Measurements from ENCODE around the gene KIT.

Gene KIT

DNA sequence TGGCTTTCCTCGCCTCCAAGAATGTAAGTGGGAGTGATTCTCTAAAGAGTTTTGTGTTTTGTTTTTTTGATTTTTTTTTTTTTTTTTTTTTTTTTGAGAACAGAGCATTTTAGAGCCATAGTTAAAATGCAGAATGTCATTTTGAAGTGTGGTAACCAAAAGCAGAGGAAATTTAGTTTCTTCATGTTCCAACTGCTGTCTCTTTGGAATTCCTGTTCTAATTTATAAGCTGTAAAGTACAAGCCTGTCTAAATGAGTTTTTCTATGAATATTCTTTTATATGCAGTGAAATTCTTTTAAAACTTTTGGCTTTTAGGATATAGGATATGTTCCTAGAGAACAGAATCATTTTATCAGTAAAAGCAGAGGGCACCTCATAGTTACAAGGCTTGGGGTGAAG is 74.2 kb downstream of the KIT start:
- Histone ChIP-seq H3K9me3 (ENCODE audit: low read length) (no peaks in the 10 kb centered on the region), H3F3A (ENCODE audit: insufficient read depth, low read length) (no peaks in the 10 kb centered on the region), H3K27ac (ENCODE audit: low read depth, low read length, poor library complexity, severe bottlenecking) (no peak overlapping the region), H4K20me1 (ENCODE audit: insufficient read depth, low read length) (no peaks in the 10 kb centered on the region), H3K27me3 (ENCODE audit: insufficient read depth, low read length) (no peaks in the 10 kb centered on the region), H3K9me2 (ENCODE audit: low read depth, low read length) (no peaks in the 10 kb centered on the region), H3K36me3 (ENCODE audit: insufficient read depth, low read length) (no peaks in the 10 kb centered on the region), H3K9ac (ENCODE audit: low read length) (no peak overlapping the region), H3K4me2 (ENCODE audit: low read length) (no peak overlapping the region), H3K4me1 (ENCODE audit: insufficient read depth, low read length, severe bottlenecking) (no peaks in the 10 kb centered on the region), H3K79me2 (ENCODE audit: insufficient read depth, low read length) (no peaks in the 10 kb centered on the region), H3K4me3 (ENCODE audit: low read depth, low read length, poor library complexity, severe bottlenecking) (no peak overlapping the region), H2AFZ (ENCODE audit: low read length) (no peak overlapping the region)
- TF ChIP-seq, protein P1, sequence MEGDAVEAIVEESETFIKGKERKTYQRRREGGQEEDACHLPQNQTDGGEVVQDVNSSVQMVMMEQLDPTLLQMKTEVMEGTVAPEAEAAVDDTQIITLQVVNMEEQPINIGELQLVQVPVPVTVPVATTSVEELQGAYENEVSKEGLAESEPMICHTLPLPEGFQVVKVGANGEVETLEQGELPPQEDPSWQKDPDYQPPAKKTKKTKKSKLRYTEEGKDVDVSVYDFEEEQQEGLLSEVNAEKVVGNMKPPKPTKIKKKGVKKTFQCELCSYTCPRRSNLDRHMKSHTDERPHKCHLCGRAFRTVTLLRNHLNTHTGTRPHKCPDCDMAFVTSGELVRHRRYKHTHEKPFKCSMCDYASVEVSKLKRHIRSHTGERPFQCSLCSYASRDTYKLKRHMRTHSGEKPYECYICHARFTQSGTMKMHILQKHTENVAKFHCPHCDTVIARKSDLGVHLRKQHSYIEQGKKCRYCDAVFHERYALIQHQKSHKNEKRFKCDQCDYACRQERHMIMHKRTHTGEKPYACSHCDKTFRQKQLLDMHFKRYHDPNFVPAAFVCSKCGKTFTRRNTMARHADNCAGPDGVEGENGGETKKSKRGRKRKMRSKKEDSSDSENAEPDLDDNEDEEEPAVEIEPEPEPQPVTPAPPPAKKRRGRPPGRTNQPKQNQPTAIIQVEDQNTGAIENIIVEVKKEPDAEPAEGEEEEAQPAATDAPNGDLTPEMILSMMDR (IDR thresholded peaks at IDR 0.05; ENCODE audit: low read length): no peak
- TF ChIP-seq EZH2 (IDR thresholded peaks at IDR 0.05; ENCODE audit: borderline replicate concordance, low read length): no peak

DNA sequence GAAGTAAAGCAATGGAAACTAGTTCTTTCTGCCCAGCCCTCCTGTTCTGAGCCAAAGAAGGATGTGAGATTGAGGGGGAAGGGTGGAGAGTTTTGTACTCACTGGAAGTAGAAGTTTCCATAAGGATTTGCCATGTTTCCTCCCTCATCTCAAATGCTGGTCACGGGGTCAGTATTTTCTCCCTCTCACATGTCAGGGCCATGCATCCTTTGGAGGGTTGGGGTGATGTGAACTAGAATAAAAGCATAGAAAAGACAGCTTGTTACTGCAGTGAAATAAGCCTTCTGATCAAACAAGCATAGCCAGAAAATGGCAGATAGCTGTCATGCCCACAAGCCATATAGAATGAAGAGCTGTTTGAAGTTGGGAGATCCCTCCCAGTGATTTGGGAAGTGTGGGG is 79.7 kb downstream of the KIT start:
- no peaks in the 10 kb centered on the region for H3K9me2 ChIP-seq (ENCODE audit: low read depth, low read length)
- no peaks in the 10 kb centered on the region for H3K27me3 ChIP-seq (ENCODE audit: insufficient read depth, low read length)
- H3K27ac ChIP-seq (ENCODE audit: low read depth, low read length, poor library complexity, severe bottlenecking): no peak overlapping the region
- no peak overlapping the region for H3K4me2 ChIP-seq (ENCODE audit: low read length)
- H3K4me3 ChIP-seq (ENCODE audit: low read depth, low read length, poor library complexity, severe bottlenecking): no peak overlapping the region
- no peaks in the 10 kb centered on the region for H3F3A ChIP-seq (ENCODE audit: insufficient read depth, low read length)
- no peak overlapping the region for H3K9ac ChIP-seq (ENCODE audit: low read length)
- H3K79me2 ChIP-seq (ENCODE audit: insufficient read depth, low read length): no peaks in the 10 kb centered on the region
- no peaks in the 10 kb centered on the region for H3K36me3 ChIP-seq (ENCODE audit: insufficient read depth, low read length)
- no peaks in the 10 kb centered on the region for H3K9me3 ChIP-seq (ENCODE audit: low read length)
- TF ChIP-seq EZH2 (IDR thresholded peaks at IDR 0.05; ENCODE audit: borderline replicate concordance, low read length): no peak
- TF ChIP-seq, protein P1 (IDR thresholded peaks at IDR 0.05; ENCODE audit: low read length): no peak
- H3K4me1 ChIP-seq (ENCODE audit: insufficient read depth, low read length, severe bottlenecking): no peaks in the 10 kb centered on the region
- H2AFZ ChIP-seq (ENCODE audit: low read length): no peak overlapping the region
- no peaks in the 10 kb centered on the region for H4K20me1 ChIP-seq (ENCODE audit: insufficient read depth, low read length)

DNA sequence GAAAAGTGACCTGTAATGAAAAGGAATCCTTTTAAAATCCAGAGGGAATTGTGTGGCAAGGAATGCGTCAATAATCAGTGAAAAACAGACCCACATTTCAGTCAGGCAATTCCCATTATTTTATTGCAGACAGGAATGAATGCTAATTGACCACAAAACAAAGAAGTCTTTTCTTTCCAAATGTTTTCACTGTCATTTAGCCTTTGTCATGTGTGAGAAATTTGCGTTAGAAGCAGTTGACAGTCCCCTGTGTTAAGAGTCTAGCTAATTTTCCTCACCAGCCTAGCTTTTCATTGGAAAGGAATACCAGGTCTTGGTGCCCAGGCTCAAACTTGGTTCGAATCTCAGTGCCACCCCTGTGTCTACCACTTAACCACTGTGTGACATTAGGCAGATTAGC is 83.4 kb downstream of the KIT start:
- Histone ChIP-seq H3F3A (ENCODE audit: insufficient read depth, low read length) (no peaks in the 10 kb centered on the region), H3K9ac (ENCODE audit: low read length) (no peak overlapping the region), H3K79me2 (ENCODE audit: insufficient read depth, low read length) (no peaks in the 10 kb centered on the region), H3K27me3 (ENCODE audit: insufficient read depth, low read length) (no peaks in the 10 kb centered on the region), H3K4me1 (ENCODE audit: insufficient read depth, low read length, severe bottlenecking) (no peaks in the 10 kb centered on the region), H3K36me3 (ENCODE audit: insufficient read depth, low read length) (no peaks in the 10 kb centered on the region), H2AFZ (ENCODE audit: low read length) (no peak overlapping the region), H3K9me3 (ENCODE audit: low read length) (no peaks in the 10 kb centered on the region), H3K4me3 (ENCODE audit: low read depth, low read length, poor library complexity, severe bottlenecking) (no peak overlapping the region), H3K27ac (ENCODE audit: low read depth, low read length, poor library complexity, severe bottlenecking) (no peak overlapping the region), H3K4me2 (ENCODE audit: low read length) (no peak overlapping the region), H4K20me1 (ENCODE audit: insufficient read depth, low read length) (no peaks in the 10 kb centered on the region), H3K9me2 (ENCODE audit: low read depth, low read length) (no peaks in the 10 kb centered on the region)
- TF ChIP-seq EZH2 (IDR thresholded peaks at IDR 0.05; ENCODE audit: borderline replicate concordance, low read length): no peak
- TF ChIP-seq, protein P1 (IDR thresholded peaks at IDR 0.05; ENCODE audit: low read length): no peak

Data from OCI-LY1 (cell line).